NCI-H1105 treated with DMSO at 0.1 percent for 48 hours (cell line): ENCODE measurements around the gene SEC61B.
"Not testable (repeated sequence)": the region's sequence is repeated elsewhere in the genome, so short reads cannot be mapped to it uniquely, and the experiment has no call there.

Experiments used
- DNase-seq: peaks from one replicate; lab custom pipeline; 2025; lab: John Stamatoyannopoulos, UW

Gene SEC61B

DNA sequence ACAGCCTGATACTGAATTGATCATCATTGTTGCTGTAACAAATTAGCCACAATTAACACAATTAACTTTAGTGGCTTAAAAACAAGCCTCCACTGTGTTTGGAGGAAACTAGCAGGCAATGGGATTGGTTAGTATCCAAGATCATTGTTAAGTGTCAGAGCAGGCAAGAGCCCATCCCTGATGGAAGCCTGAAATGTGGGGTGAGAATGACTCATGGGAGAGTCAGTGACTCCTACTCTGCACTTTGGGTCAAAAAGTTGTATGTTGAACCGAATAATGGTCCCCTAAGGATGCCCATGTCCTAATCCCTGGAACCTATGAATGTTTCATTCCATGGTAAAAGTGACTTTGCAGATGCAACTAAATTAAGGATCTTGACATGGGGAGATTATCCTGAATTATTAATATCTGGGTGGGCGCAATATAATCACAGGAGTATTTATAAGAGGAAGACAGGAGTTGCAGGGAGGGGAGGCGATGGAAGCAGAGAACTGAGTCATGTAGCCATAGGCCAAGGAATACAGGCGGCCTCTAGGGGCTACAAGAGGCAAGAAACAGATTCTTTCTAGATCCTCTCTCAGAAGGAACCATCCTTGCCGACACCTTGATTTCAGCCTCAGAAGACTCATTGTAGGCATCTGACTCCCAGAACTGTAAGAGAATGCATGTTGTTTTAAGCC is 29.2 kb upstream of the SEC61B start:
- DNase-seq = no peak

DNA sequence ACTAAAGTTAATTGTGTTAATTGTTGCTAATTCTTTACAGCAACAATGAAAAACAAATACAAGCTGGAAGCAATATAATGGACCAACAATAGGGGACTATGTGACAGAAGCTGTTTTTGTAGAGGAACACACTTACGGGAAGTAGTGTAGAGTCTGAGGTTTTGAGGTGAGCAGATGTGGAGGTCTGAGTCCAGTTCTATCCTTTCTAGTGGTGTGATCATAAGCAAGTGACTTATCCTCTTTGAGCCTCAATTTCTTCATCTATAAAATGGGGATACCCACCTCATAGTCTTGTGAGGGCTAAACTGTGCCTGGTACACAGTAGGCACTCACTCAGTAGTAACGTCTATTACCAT is 28.6 kb upstream of the SEC61B start:
- no peak for DNase-seq

- DNase-seq = not testable (repeated sequence)
These were observed 25.6 kb upstream of the SEC61B start for GRCh38 chr9:99196484-99196883.

GRCh38 chr9:99197124-99197630 is 24.9 kb upstream of the SEC61B start:
- no peak for DNase-seq

GRCh38 chr9:99197987-99198386 is 24.1 kb upstream of the SEC61B start:
- DNase-seq = no peak

DNA sequence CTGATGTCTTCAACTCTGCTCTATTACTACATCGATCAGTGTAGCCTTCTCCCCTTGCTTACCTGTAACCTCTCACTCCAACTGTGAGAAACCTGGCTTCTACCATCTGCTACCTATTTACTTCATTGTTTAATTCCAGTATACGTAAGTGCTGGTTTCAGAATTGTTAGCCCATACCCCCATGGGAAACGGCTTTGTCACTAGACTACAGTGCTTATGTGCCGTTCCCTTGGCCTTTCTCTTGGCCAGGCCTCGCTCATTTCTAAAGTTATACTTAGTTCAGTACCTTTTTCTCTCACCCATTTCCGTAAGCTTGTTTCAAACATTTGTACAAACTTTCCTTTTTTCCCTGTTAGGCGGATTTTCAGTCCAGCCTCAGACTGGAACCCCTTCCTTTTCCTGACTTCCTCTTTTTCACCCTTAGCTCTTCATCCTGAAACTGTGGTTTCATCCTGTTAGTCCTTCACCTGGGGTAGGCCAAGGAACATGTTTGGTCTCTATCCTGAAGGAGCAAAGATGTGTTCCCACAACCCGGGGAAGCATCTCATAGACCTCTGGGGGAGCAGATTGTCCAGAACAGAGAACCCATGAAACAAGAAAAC is 22.0 kb upstream of the SEC61B start:
- no peak for DNase-seq

- no peak for DNase-seq
These were observed 20.5 kb upstream of the SEC61B start for GRCh38 chr9:99201603-99202002.

DNA sequence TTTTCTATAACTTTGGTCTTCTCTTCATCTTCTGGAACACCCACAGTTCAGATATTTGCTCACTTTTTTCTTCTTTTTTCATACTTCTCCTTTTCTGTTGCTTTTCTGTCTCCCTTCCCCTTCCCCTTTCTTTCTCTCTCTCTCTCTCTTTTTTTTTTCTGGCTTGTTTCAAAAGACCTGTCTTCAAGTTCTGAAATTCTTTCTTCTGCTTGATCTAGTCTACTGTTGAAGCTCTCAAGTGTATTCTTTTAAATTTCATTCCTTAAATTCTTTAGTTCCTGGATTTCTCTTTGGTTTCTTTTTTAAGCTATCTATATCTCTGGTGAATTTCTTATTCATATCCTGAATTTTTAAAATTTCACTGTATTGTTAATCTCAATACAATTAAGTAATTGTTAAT is 11.5 kb upstream of the SEC61B start:
- DNase-seq = no peak

- DNase-seq = no peak
These were observed 10.3 kb upstream of the SEC61B start for GRCh38 chr9:99211746-99212145.

- no peak for DNase-seq
These were observed 8.9 kb upstream of the SEC61B start for GRCh38 chr9:99213197-99213596.

DNA sequence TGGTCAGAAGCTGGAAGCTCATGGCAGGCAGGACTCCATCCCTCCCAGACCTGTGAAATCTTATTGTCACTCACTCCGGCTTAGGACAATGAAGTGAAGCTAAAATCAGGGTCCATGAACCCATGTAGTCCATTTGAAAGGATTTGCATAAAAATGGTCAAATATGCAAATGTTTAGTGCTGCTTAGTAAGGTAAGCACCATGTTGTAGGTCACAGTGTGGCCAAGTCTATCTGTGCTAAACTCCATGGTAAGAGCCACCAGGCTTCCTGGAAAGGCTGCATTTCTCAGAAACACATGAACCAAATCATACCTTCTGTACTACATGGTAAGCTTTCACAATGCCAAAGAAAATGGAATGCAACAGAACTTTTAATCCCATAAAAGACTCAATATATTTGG is 6.0 kb upstream of the SEC61B start:
- no peak for DNase-seq

DNA sequence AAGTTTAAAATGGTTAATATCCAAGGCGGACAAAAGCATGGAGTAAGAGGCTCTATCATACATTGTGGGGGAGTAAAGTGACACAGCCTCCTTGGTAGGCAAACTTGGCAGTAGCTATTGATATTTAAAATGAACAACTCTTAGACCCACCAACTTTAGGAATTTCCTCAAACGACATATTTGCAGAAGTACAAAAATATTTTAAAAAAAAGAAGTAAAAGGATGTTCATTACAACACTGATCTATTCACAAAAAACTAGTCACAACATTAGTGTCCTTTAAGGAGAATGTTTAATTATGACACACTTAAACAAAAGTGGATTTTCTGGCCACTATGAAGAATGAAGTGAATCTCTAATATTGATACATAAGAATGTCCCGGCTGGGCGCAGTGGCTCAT is 2.1 kb upstream of the SEC61B start:
- DNase-seq = no peak

DNA sequence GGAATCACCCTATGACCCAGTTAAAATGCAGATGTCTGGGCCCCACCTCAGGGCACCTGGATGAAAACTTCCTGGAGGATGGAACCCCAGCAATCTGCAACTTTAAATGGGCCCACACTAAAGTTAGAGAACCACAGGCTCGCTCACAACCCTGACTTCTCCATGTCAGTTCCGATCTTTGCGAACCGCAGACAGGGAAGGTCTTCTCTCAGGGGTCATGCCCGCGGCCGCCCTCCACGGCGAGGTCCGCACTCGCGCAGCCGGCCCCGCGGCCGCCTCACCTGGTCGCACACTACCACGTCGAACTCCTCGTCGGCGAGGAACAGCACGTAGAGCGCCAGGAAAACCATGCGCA is 839 bp upstream of the SEC61B start:
- no peak for DNase-seq

DNA sequence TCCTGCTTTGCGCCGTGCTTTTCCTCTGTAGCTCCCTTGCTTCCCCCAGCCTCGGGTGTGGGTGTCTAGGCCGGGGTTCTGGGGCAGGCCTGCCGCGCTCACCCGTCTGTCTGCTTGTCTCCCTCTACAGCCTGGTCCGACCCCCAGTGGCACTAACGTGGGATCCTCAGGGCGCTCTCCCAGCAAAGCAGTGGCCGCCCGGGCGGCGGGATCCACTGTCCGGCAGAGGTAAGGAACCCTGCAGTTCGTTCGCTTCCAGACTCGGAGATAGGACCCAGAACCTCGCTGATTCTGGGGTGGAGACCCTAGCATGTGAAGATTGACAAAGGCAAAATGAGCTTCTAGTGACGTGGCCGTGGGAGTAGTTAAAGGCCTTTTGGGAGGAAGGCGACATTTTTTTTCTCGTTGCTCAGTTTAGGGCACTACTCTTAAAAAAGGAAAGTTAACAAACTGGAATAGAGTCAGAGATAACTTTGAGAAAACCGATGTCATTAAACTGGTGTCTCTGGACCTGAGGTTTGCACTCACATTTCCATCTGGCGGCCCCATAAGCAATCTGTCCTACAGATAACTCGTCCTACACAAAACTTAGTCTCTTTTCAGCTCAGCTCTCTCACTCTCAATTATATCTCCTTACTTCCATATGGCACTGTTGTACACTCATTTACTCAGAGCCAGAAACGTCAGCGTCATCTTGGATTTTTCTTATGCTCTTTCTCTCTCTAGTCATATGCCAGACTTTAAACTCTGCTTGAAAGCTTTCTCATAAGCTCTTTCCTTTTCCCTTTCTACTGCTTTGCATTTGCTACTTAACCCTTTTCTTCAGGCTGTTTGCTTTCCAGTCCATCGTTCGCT is 561 bp downstream of the SEC61B start:
- DNase-seq = peak; percentile 15

DNA sequence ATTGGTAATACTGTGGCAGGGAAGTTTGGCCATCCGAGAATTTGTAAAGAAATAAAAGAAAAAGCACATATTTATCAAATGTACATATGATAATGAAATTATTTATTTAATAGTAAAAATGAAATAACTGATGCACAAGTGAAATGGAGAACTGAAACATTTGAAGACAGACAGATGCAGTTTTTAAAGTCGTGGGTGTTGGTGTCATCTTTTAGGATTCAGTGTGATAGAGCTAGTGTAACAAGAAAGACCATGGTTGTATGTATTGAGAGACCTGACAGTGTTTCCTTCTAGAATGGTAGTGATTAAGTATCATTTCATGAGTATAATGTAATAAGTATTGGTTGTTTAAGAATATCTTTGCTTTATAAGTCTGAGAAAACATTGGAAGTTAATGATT is 2.4 kb downstream of the SEC61B start:
- no peak for DNase-seq

- DNase-seq = no peak
These were observed 4.0 kb downstream of the SEC61B start for GRCh38 chr9:99226054-99226453.

DNA sequence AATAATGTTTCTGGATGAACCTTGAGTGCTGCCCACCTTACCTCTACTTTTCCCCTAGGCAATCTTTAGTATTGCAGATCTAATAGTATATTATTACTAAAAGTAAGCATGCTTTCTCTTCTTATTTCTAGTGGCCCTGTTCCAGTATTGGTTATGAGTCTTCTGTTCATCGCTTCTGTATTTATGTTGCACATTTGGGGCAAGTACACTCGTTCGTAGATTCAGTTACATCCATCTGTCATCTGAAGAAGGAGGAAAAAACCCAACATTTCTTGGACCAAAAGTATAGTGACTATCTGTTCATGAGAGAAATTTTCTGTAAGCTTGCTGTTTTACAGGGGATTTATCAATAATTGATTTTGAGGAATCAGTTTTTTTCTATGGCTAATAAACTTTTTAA is 8.1 kb downstream of the SEC61B start:
- DNase-seq = no peak

- DNase-seq = no peak
These were observed 9.6 kb downstream of the SEC61B start for GRCh38 chr9:99231711-99232110.

DNA sequence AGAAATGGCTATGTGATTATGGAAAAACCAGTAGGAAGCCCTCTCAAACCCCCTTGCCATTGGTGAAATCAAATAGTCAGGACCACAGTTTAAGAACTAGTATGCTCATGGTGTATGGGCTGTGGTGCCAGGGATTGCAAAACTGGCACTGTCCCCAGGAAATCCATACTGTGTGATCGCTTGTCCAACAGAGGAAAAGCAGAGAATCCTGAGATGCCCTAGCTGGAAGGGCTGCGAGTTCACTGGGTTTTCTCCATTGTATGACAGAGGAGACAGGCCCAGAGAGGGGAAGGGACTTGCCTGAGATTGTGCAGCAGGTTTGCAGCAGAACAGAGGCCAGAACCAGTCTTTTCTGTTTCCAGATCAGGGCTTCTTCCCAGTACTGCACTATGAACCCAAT is 12.5 kb downstream of the SEC61B start:
- DNase-seq = no peak

- no peak for DNase-seq
These were observed 13.0 kb downstream of the SEC61B start for GRCh38 chr9:99235069-99235468.

DNA sequence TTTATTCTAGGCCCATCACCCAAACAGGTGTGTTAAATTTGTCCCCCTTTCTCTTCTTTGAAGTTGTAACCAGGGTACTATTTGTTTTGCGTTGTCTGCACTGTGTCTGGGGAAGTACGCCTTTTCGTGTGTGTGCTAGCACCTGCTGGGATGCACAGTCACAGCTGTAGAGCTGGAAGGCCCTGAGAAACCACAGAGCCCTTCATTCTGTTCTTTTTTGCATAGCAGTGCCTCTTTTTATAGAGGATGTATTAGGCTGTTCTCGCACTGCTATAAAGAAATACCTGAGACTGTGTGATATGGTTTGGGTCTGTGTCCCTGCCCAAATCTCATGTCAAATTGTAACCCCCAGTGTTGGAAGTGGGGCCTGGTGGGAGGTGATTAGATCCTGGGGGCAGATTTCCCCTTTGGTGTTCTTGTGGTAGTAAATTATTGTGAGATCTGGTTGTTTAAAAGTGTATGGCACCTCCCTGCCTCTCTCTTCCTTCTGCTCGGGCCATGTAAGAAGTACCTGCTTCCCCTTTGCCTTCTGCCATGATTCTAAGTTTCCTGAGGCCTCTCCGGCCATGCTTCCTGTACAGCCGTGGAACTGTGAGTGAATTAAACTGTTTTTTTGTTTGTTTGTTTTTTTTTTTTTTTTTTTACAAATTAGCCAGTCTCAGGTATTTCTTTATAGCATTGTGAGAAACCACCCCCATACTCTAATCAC is 14.0 kb downstream of the SEC61B start:
- DNase-seq = no peak

- DNase-seq = no peak
These were observed 15.3 kb downstream of the SEC61B start for GRCh38 chr9:99237356-99237755.

DNA sequence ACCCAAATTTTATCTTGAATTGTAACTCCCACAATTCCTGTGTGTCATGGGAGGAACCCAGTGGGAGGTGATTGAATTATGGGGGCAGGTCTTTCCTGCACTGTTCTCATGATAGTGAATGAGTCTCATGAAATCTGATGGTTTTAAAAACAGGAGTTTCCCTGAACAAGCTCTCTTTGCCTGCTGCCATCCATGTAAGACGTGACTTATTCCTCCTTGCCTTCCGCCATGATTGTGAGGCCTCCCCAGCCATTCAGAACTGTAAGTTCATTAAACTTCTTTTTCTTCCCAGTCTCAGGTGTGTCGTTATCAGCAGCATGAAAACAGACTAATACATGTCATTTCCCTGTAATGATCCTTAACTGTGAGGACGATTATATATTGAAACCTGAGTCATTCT is 15.8 kb downstream of the SEC61B start:
- not testable (repeated sequence) for DNase-seq
